Keratinocyte (primary cell): ENCODE data around the gene MRTFA.

Experiments
- EZH2 ChIP-seq: IDR thresholded peaks from one replicate; pipeline ENCODE4 v1.6.1; 2012; ENCODE audit warnings: inconsistent platforms, mild to moderate bottlenecking, low read length, moderate library complexity
- TF ChIP-seq, protein P1 (sequence below), 3 experiments: IDR thresholded peaks in 1 of 3; conservative IDR thresholded peaks in 1 of 3; optimal IDR thresholded peaks in 1 of 3; 2 replicates in 2 of 3; 3 replicates in 1 of 3; pipeline versions ENCODE3 to v1.5.1; 2011; ENCODE audit warnings: low read length in 3 of 3, mild to moderate bottlenecking in 3 of 3, moderate library complexity in 2 of 3, control low read depth in 1 of 3, inconsistent platforms in 1 of 3; ENCODE audit not compliant: insufficient read depth in 2 of 3; ENCODE audit errors: extremely low read depth in 1 of 3

DNA sequence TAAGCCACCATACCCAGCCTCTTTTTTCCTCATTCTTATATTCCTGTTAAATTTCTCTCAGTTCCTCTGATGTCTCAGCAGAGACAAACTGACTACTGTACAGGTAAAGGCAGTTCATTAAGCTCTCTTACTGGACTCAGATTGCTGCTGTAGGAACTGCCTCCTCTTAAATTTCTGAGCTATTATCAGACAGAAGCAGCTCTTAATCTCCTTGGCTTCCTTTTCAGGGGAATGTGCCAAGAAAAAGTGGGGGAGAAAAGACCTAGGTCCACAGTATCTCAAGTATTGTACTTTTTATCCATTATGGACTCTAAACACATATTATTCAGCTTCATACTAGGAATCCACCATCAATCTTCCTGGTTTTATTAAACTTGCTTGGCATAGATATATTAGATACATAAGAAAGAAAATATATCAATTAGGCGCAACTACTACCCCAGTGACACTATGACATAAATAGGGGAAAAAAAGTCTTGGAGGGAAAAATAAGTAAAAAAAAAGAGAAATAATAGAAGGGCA, 26.1 kb downstream of the MRTFA start:
- no peak for TF ChIP-seq EZH2
- TF ChIP-seq, protein P1, sequence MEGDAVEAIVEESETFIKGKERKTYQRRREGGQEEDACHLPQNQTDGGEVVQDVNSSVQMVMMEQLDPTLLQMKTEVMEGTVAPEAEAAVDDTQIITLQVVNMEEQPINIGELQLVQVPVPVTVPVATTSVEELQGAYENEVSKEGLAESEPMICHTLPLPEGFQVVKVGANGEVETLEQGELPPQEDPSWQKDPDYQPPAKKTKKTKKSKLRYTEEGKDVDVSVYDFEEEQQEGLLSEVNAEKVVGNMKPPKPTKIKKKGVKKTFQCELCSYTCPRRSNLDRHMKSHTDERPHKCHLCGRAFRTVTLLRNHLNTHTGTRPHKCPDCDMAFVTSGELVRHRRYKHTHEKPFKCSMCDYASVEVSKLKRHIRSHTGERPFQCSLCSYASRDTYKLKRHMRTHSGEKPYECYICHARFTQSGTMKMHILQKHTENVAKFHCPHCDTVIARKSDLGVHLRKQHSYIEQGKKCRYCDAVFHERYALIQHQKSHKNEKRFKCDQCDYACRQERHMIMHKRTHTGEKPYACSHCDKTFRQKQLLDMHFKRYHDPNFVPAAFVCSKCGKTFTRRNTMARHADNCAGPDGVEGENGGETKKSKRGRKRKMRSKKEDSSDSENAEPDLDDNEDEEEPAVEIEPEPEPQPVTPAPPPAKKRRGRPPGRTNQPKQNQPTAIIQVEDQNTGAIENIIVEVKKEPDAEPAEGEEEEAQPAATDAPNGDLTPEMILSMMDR (optimal IDR thresholded peaks at IDR 0.05 in 1 of 3, IDR thresholded peaks at IDR 0.05 in 1 of 3, conservative IDR thresholded peaks at IDR 0.05 in 1 of 3; ENCODE audit: extremely low read depth in 1 of 3, insufficient read depth in 2 of 3, low read length in 3 of 3) = no peak
